SK-MEL-5 (cell line): ENCODE data around the gene GAS7. TPM values are rescaled to one million over a fixed set of nuclear protein-coding genes. Genes with fewer than 3 reads are reported as not detected.

Experiments
- DNase-seq: peaks from one replicate; pipeline ENCODE4 v3.0.0-alpha.2; 2016; ENCODE audit warnings: low read depth, low spot score
- in situ Hi-C: cut with HindIII; loops from 2 replicates; pipeline ENCODE4 v1.10.0; 2016; ENCODE audit warnings: low sequenced_read_pairs, high pct_unique_total_duplicates, low pct_unique_long_range_greater_than_20kb
- total RNA-seq: library from RNA; depleted of rRNA; stranded (reverse); fragments of >200 nt; shearing (Covaris generic); gene quantifications from 2 replicates; pipeline ENCODE4 v1.2.3, GENCODE V29; 2014

GAS7 gene
- total RNA-seq, 1 experiment from 2014 or later: 115 TPM

DNA sequence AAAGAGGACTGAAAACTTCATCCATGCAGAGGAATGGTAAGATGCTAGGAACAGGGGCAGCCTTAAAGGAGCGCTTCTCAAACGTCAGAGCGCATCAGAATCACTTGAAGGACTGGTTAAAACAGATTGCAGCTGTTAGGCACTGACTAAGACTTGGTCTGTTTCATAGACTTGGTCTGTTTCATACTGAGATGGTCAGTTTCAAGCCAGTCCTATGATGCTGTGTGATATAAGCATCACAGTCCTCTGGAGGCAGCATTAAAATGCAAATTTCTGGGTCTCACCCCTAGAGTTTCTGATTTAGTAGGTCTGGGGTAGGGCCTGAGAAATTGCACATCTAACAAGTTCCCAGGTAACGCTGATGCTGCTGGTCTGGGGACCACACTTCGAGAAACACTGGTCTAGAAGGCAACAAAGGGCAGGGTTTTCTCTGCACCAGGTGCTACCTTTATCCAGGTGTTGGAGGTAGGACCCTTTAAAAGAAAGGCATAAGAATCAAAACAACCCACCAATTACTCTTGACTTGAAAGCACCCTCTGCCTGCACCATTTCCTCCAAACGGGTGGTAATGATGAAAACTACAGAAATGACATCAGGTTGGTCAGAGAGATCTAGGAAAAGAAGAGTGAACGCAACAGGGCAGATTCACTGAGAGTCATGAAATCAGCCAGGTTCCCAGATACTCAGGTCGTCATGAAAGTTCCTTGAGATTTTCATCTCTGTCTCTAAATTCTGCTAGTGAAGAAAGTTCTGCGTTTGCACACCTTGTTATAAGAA is 198.3 kb downstream of the GAS7 start:
- no peak for DNase-seq
- in situ Hi-C loops: no loop called here

DNA sequence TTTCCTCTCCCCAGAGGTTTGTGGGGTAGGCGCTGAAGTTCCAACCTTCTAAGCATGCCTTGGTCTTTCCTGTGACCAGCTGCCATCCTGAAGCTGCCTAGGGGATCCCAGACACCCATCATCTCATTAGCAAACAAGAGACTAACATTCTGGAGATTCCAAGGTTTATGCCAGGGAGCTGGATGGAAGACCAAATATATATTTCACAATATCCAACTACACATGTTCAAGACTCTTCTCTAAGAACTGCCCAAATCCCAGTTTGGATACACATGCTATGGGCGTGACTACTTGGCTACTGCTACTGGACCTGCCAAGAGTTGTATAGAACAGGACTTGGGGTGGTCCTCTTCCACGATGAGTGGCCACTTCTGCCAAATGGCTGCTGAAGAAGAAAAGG is 200.3 kb downstream of the GAS7 start:
- in situ Hi-C loops: no loop called here
- DNase-seq: no peak

DNA sequence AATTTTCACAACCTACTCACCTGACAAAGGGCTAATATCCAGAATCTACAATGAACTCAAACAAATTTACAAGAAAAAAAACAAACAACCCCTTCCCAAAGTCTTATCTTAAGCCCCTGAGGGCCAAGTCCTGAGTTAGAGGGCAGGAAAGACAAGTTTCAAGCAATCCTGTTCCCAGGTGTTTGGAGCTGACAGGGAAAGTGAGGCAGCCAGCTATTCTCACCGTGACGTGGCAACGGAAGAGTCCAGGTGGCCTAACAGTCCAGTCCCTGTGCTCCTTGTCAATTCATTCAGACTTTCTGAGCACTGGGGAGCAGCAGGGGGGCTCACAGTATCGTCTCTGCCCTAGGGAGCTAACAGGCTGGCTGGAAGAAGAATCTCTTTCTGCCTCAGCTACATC is 203.6 kb downstream of the GAS7 start:
- in situ Hi-C loops: no loop called here
- no peak for DNase-seq

DNA sequence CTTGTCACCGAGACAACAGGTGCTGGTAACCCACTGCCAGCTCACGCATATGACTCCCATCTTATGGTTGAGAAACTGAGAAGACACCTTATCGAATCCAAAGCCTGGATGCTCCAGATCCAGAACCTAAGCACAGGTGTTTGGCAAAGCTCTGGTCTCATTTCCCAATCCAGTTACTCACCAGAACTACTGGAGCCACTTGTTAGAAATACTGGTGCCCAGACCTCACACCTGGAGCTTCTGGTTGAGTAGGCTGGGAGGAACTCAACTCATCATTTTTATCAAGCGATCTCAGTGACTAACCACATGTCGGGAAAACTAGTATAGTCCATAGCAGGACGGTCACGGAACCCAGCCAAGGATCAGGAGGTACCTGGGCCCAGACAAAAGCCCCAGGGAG is 206.6 kb downstream of the GAS7 start:
- in situ Hi-C loops: no loop called here
- DNase-seq: no peak

DNA sequence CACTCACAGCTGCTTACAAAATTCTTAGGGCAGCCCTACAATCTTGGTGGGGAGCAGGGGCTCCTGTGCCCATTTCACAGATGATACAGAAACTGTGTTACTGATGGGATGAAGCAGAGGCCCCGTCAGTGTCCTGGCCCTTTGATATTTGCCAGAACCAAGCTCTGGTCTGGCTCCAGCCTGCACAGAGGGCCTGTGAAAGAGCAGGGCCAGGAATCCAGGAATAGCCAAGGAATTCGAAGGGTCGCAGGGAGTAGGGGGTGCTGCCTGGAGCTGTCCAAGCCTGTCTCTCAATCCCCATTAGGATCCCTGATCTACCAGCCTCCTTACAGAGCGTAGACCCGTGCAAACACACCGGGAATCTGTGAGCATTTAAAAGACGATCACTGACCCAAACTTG is 207.1 kb downstream of the GAS7 start:
- in situ Hi-C loops: no loop called here
- DNase-seq: no peak

DNA sequence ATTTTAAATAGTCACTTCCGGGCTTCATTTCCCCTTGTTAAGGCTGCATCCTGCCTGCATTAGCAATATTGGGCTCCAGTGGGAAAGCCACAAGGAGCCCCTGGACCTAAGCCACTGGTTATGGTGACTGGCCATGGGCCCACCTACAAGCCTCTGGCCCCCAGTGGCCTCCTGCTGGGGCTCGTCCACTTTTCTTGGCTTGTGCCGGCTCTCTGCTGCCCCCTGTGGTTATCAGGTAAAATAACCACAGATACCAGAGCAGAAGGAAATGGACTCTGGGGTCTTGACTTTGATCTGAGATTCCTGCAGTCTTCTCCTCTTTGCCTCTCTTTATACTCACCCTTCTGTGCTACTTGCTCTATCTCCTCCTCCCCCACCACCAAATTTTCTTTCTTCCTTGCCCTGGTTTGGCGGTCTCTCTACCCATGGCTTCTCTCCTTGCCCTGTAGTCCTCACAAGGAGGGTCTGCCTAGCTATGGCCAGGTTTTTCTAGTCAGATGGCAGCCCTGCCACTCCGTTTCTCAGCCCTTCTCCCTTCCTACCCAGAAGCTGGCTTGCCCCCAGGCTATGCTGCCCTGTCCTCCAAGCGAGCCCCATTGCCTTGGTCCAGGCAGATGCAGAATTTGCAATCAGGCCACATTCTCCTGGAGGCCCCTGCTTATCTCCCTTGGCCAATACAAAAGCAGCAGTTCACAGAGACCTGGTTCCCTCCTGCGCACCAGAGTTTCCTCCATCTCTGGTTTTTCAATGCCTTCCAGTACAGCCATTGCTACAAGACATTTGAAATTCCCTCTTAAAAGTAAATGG is 210.4 kb downstream of the GAS7 start:
- in situ Hi-C loops: no loop called here
- DNase-seq: peak; percentile 63

DNA sequence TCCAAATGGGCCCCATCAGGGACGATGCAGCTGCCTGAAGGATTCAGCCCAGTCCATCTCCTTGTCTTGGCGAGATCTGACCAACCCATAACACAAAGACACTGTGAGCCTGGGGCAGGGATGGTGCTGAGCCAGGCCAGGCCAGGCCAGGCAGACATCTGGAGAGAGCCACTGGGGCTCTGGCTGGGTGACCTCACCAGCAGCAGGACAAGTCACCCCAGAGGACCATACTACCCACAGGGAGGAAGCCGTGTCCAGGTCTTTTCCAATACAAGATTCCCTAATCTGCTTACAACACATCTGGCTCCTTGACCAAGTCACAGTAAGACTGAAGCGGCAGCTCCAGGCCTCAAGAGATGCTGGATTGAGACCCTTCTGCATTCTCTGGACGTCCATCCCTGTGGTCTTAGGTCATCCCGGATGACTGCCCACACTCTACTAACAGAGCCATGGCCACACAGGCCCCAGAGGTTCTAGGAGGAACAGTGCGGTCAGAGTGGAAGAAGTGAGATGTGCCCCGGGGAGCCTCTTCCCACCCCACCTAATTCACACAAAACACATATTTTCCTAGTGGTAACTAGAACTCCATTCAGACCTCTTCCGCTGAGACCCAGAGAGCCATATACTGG is 211.5 kb downstream of the GAS7 start:
- in situ Hi-C loops: no loop called here

DNA sequence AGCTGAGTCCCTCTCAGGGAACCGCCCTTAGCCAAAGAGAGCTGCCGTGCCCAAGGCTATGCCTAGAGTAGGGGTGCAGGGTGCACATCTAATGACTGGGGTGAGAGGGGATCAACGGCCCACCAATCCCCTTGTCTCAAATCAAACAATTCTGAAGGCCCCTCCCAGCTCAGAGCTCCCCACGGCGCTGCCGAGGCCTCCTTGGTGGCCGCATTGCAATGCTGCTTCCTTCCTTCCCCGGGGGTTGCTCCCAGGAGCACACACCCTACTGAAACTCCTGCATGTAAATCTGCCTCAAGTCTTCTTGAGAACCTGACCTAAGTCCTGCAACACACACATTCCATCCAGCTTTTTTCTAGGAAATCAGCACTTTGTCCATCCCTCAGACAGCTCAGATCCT is 212.8 kb downstream of the GAS7 start:
- in situ Hi-C loops: no loop called here
- no peak for DNase-seq

More for the DNA sequence above, 211.5 kb downstream of the GAS7 start:
- DNase-seq: no peak

DNA sequence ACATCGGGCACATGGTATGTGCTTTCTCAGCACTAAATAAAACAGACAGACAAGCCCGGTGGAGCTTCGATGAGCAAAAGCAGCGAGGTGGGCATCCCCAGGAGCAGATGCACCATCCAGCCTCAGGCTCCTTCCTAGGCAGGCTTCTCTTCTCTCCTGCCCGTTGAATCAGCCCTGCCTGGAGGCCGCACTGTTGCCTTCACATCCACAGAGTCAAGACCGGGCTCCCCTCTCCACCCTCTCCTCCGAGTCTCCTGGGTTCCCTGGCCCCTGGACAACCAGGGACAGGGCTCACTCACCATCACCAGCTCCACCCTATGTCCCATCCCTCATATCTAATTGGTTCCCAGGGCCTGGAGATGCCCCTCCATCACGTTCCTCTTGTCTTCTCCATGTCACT is 213.6 kb downstream of the GAS7 start:
- DNase-seq: no peak
- in situ Hi-C loops: no loop called here

DNA sequence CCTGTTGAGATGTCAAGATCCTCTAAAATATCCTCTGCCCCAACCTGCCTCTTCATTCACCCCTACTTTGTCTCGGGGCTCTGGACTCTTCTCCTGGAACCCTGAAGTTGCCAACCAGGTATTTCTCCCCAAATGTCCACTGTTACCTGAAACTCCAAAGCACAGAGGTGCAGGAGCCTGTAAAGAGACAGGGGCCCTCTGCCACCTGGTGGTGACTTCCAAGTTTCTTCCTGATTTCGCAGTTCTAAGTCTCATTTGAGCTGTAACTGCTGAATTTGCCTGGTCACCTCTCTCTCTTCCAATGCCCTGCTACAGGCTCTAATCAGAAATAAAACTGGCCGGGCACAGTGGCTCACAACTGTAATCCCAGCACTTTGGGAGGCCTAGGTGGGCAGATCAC is 216.2 kb downstream of the GAS7 start:
- in situ Hi-C loops: no loop called here

DNA sequence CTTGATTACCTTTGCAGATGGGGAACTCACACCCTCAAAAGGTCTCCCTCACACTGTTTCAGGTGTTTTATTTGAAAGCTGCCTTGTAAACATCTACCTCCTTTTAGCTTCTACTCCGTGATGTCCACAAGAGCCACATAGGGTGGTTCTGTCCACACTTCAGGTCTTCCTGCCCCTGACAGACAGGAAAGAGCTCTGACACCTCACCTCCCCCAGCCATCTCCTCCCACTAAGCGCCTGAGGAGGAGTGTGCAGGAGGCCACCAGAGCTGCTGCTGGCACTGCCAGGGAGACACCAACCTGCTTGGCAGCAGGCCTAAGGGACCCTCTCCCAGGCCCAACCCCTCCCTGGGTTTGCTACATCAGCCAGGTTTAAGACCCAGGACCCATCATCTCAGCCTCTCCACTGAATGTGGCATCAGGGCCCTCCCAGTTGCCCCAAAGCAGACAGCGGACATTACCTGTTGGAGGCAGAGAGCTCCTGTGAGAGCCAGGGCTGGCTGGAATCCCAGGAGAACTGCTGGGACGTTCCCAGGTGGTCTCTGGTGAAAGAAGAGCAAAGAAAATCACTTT is 217.0 kb downstream of the GAS7 start:
- in situ Hi-C loops: no loop called here
- no peak for DNase-seq

More for the DNA sequence above, 216.2 kb downstream of the GAS7 start:
- no peak for DNase-seq

DNA sequence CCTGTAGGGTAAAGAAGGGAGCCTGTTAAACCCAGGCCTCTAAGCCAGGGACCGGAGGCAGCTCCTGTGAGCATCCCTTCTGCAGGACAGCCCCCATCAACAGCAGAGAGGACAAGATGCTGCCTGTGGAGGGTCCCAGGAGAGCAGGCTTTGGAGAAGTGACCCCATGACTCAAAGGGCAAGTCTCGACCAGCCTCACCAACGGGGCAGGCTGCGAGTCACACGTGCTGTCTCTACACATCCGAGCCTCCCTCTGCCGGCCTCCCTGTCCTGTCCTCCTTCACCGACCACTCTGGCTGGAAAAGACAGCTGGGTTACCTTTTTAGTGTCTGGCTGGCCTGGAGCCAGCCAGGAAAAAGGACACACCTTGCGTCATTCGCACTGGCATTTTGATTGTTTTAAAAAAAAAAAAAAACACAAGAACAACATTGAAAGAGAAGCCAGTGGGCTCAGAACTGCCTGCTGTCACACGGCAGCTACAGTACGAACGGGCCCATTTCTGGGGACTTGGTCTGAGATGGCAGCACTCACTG is 218.9 kb downstream of the GAS7 start:
- no peak for DNase-seq
- in situ Hi-C loops: no loop called here

DNA sequence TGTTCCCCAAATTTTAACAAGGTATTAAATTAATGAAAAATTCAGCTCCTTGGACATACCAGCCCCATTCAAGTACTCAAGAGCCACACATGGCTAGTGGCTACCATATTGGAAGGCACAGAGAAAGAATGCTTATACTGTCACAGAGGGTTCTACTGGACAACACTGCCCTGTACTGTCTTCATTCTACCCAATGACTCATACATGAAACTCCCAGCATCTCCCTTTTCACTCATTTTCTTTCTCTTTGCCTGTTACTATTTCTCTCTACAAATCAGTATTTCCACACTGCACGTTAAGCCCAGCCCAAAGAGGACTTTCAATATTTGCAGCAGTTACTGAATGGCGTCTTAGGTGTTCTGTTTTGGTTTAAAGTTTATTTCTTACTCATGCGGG is 221.2 kb downstream of the GAS7 start:
- in situ Hi-C loops: no loop called here
- peak; percentile 65 for DNase-seq

DNA sequence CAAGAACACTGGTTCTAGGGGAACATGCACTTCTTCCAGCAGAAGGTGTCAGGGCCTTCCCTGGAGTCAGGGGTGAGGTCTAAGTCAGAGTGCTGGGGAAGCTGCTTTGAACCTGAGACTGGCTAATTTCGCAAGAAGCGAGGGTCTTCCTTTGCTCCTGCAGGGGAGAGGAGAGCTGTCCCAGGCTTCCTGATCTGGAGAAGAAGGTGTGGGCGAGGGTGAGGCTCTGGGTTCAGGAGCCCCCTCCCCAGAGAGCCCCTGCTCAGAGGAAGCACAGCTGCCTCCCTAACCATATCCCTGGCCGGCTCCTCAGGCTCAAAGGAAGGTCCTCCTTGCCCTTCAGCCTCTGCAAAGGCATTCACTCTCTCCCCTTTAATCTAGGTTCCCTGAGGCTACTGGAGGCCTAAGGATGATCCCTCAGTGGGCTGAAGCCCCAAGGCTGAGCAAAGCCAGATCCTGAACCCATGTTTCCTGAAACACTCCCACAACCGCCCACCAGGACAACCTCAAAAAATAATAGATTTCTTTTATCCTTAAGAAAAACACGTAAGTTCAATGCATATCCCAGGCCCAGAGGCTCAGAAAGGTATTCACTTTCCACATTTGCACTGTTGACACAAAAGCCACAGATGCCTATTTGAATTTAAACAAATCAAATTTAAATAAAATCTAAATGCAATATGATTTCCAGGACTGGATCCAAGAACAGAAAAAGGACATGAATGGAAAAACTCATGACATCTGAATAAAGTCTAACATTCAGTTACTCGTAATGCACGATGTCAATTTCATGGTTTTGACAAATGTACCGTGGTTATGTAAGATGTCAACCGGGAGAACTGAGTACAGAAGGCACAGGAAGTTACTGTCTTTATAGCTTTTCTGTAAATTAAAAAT is 221.9 kb downstream of the GAS7 start:
- no peak for DNase-seq
- in situ Hi-C loops: no loop called here

DNA sequence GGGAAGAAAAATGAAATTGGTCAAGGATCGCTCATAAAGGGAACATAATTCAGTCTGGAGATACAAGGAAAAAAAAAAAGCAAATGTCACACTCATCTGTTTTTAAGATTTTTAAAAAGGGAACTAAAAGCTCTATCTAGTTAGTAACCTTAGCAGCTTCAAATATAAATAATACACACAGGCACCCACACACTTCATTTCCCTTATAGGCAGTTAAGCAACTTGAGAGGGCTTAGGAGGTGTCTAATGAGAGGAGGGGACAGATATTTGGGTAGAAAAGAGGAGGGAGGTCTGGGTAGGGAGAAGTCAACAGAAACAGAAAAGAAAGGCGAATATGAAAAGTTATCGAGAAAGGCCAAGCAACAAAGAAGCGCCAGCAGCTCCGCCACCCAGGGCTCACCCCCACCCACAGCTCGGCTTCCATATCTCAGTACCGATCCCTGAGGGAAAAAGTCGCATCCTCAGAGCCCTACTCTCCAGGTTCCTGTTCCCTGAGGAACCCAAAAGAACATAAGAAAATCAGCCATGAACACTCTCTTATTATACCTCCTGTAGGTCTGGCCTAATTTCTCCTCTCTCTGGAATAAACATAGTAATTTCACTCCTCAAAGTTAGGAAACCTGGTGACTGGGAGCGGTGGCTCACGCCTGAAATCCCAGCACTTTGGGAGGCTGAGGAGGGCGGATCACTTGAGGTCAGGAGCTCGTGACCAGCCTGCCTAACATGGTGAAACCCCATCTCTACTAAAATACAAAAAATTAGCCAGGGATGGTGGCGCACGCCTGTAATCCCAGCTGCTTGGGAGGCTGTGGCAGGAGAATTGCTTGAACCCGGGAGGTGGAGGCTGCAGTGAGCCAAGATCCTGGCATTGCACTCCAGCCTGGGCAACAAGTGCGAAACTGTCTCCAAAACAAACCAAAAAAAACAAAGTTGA is 223.7 kb downstream of the GAS7 start:
- DNase-seq: no peak
- in situ Hi-C loops: no loop called here
